H1 (cell line): ENCODE data around the gene KIF25. TPM values are rescaled to one million over a fixed set of nuclear protein-coding genes. Genes with fewer than 3 reads are reported as not detected.

Source experiments
- CTCF ChIA-PET: fragments of 300-600 bp; sonication (Branson Sonifier 250); formaldehyde crosslinking; loops from one replicate; lab custom pipeline; 2021; ENCODE audit not compliant: partially characterized antibody; lab: Charles Lee
- POLR2A ChIA-PET: fragments of 300-600 bp; sonication (Branson Sonifier 250); formaldehyde crosslinking; loops from one replicate; lab custom pipeline; 2021; ENCODE audit warnings: inconsistent platforms; ENCODE audit not compliant: partially characterized antibody; lab: Charles Lee
- DNase-seq, 2 experiments: peaks; one replicate each; pipeline versions ENCODE4 v3.0.0 to v3.0.0-alpha.2; 2010 to 2022; ENCODE audit warnings: low spot score in 2 of 2, low read depth in 1 of 2, mixed read lengths in 1 of 2
- FAIRE-seq: peaks from 2 replicates; lab custom pipeline; 2011; peaks lifted over from hg19 to GRCh38; lab: Jason Lieb, UNC
- H2AFZ ChIP-seq: 2 replicates; pipeline ENCODE4 v1.8.1; 2012; ENCODE audit warnings: low read length, inconsistent platforms
- H2AK5ac ChIP-seq: 2 replicates; pipeline ENCODE4 v1.6.1; 2013; ENCODE audit warnings: low read depth, low read length
- H2BK120ac ChIP-seq: replicated peaks from 2 replicates; pipeline ENCODE3; 2013; ENCODE audit warnings: low read depth, low read length, inconsistent platforms
- H2BK12ac ChIP-seq: 2 replicates; pipeline ENCODE4 v1.6.1; 2013; ENCODE audit warnings: low read depth, low read length
- H2BK15ac ChIP-seq: 2 replicates; pipeline ENCODE4 v1.6.1; 2013; ENCODE audit warnings: low read length
- H2BK20ac ChIP-seq: 2 replicates; pipeline ENCODE4 v1.6.1; 2013; ENCODE audit warnings: low read length
- H2BK5ac ChIP-seq: 2 replicates; pipeline ENCODE4 v1.6.1; 2013; ENCODE audit warnings: low read depth, low read length
- H3K14ac ChIP-seq: 2 replicates; pipeline ENCODE4 v1.6.1; 2013; ENCODE audit warnings: inconsistent platforms; ENCODE audit not compliant: insufficient read length
- H3K18ac ChIP-seq: 2 replicates; pipeline ENCODE4 v1.6.1; 2013; ENCODE audit warnings: low read length; ENCODE audit errors: extremely low read depth
- H3K23ac ChIP-seq: 2 replicates; pipeline ENCODE4 v1.6.1; 2013; ENCODE audit warnings: inconsistent platforms; ENCODE audit not compliant: insufficient read length
- H3K23me2 ChIP-seq: 2 replicates; pipeline ENCODE4 v1.6.1; 2013; ENCODE audit warnings: low read depth, low read length
- H3K27ac ChIP-seq: 2 replicates; pipeline ENCODE4 v1.6.1; 2011; ENCODE audit warnings: low read depth, low read length, inconsistent platforms
- H3K27me3 ChIP-seq, 4 experiments: replicated peaks in 1 of 4; 1 replicate in 1 of 4; 2 replicates in 3 of 4; pipeline versions ENCODE4 v1.6.1 to v1.8.1; 2011 to 2013; ENCODE audit warnings: low read length in 3 of 4, mild to moderate bottlenecking in 3 of 4, inconsistent platforms in 2 of 4, mixed read lengths in 2 of 4, moderate library complexity in 1 of 4; ENCODE audit not compliant: control insufficient read depth in 3 of 4, insufficient read depth in 3 of 4; ENCODE audit errors: extremely low read depth in 1 of 4
- H3K36me3 ChIP-seq, 4 experiments: 2 replicates each; pipeline versions ENCODE4 v1.6.1 to v1.8.1; 2011 to 2013; ENCODE audit warnings: mild to moderate bottlenecking in 4 of 4, low read length in 3 of 4, moderate library complexity in 2 of 4, control low read depth in 1 of 4, inconsistent platforms in 1 of 4; ENCODE audit not compliant: insufficient read depth in 4 of 4, control insufficient read depth in 2 of 4
- H3K4ac ChIP-seq: replicated peaks from 2 replicates; pipeline ENCODE3; 2013; ENCODE audit warnings: low read length, low read depth, mixed read lengths, inconsistent platforms; ENCODE audit not compliant: insufficient read length
- H3K4me1 ChIP-seq, 4 experiments: replicated peaks in 1 of 4; 1 replicate in 1 of 4; 2 replicates in 3 of 4; pipeline versions ENCODE4 v1.6.1 to v1.8.1; 2011 to 2013; ENCODE audit warnings: low read length in 3 of 4, inconsistent platforms in 2 of 4, mixed read lengths in 1 of 4; ENCODE audit not compliant: insufficient read depth in 4 of 4, control insufficient read depth in 3 of 4
- H3K4me2 ChIP-seq, 2 experiments: 2 replicates each; pipeline versions ENCODE4 v1.6.1 to v1.8.1; 2011 to 2013; ENCODE audit warnings: low read depth in 2 of 2, low read length in 2 of 2, control low read depth in 1 of 2, inconsistent platforms in 1 of 2, mild to moderate bottlenecking in 1 of 2; ENCODE audit not compliant: insufficient read depth in 1 of 2
- H3K4me3 ChIP-seq, 4 experiments: fragments of 200-600, 300-600 bp in 1 of 4; sonication (generic), shearing (Covaris generic), sonication (Bioruptor Twin) in 1 of 4; 2 replicates each; pipeline versions ENCODE4 v1.5.1 to v1.8.1; 2011 to 2016; ENCODE audit warnings: low read length in 4 of 4, low read depth in 3 of 4, control low read depth in 2 of 4, inconsistent platforms in 2 of 4, mild to moderate bottlenecking in 2 of 4, mixed read lengths in 1 of 4, moderate library complexity in 1 of 4; ENCODE audit not compliant: insufficient read depth in 2 of 4; ENCODE audit errors: extremely low read depth in 1 of 4
- H3K56ac ChIP-seq: replicated peaks from 2 replicates; pipeline ENCODE3; 2013; ENCODE audit warnings: low read depth, mild to moderate bottlenecking, mixed read lengths, low read length, inconsistent platforms; ENCODE audit not compliant: insufficient read length
- H3K79me1 ChIP-seq: 2 replicates; pipeline ENCODE4 v1.6.1; 2013; ENCODE audit warnings: low read depth, low read length, control low read depth
- H3K79me2 ChIP-seq, 2 experiments: 2 replicates each; pipeline versions ENCODE4 v1.6.1 to v1.8.1; 2012 to 2013; ENCODE audit warnings: low read length in 2 of 2, mild to moderate bottlenecking in 2 of 2, inconsistent platforms in 1 of 2; ENCODE audit not compliant: insufficient read depth in 2 of 2, control insufficient read depth in 1 of 2
- H3K9ac ChIP-seq, 4 experiments: replicated peaks in 1 of 4; 1 replicate in 1 of 4; 2 replicates in 3 of 4; pipeline versions ENCODE4 v1.6.1 to v1.8.1; 2011 to 2013; ENCODE audit warnings: low read depth in 3 of 4, low read length in 3 of 4, control low read depth in 2 of 4, mild to moderate bottlenecking in 2 of 4, moderate library complexity in 2 of 4, inconsistent platforms in 1 of 4; ENCODE audit errors: extremely low read depth in 1 of 4
- H3K9me3 ChIP-seq, 2 experiments: 2 replicates each; pipeline versions ENCODE4 v1.6.1 to v1.8.1; 2012 to 2013; ENCODE audit warnings: mild to moderate bottlenecking in 2 of 2, moderate library complexity in 2 of 2, control low read depth in 1 of 2, inconsistent platforms in 1 of 2, low read depth in 1 of 2, low read length in 1 of 2, mixed read lengths in 1 of 2; ENCODE audit not compliant: insufficient read depth in 2 of 2
- H4K20me1 ChIP-seq, 2 experiments: replicated peaks in 1 of 2; 2 replicates each; pipeline versions ENCODE3 to v1.8.1; 2011 to 2013; ENCODE audit warnings: inconsistent platforms in 2 of 2, low read length in 2 of 2, mild to moderate bottlenecking in 1 of 2; ENCODE audit not compliant: insufficient read depth in 2 of 2, control insufficient read depth in 1 of 2
- H4K5ac ChIP-seq: 2 replicates; pipeline ENCODE4 v1.6.1; 2013; ENCODE audit warnings: low read length, low read depth, mixed read lengths, inconsistent platforms; ENCODE audit not compliant: insufficient read length
- H4K8ac ChIP-seq: 2 replicates; pipeline ENCODE4 v1.8.0; 2013; ENCODE audit warnings: mild to moderate bottlenecking, moderate library complexity, low read length, inconsistent platforms; ENCODE audit not compliant: insufficient read depth; ENCODE audit errors: extremely low read depth
- H4K91ac ChIP-seq: replicated peaks from 2 replicates; pipeline ENCODE3; 2013; ENCODE audit warnings: low read length, mixed read lengths, inconsistent platforms; ENCODE audit not compliant: insufficient read length
- ASH2L ChIP-seq: fragments of 200-600, 300-600 bp; sonication (generic); IDR thresholded peaks from one replicate; pipeline ENCODE4 v1.7.1; 2017; ENCODE audit warnings: low read length
- CHD1 ChIP-seq: IDR thresholded peaks from 2 replicates; pipeline ENCODE4 v1.6.1; 2012; ENCODE audit warnings: low read depth, low read length, improper control_type of control experiment
- FOSL1 ChIP-seq: IDR thresholded peaks from 2 replicates; pipeline ENCODE4 v1.6.1; 2011; ENCODE audit warnings: mild to moderate bottlenecking, low read depth, low read length, moderate library complexity; ENCODE audit not compliant: insufficient read depth
- GTF2F1 ChIP-seq: IDR thresholded peaks from 2 replicates; pipeline ENCODE4 v1.6.1; 2012; ENCODE audit warnings: low read depth, low read length, improper control_type of control experiment, borderline replicate concordance
- JUND ChIP-seq: IDR thresholded peaks from 2 replicates; pipeline ENCODE4 v1.6.1; 2011; ENCODE audit warnings: mild to moderate bottlenecking, improper control_type of control experiment, low read length
- KDM4A ChIP-seq: IDR thresholded peaks from one replicate; pipeline ENCODE4 v1.7.1; 2012; ENCODE audit warnings: low read depth, mild to moderate bottlenecking, moderate library complexity, low read length, inconsistent platforms; ENCODE audit not compliant: severe bottlenecking
- NANOG ChIP-seq: IDR thresholded peaks from 2 replicates; pipeline ENCODE4 v1.6.1; 2011; ENCODE audit warnings: low read length, low read depth, mild to moderate bottlenecking, inconsistent platforms; ENCODE audit not compliant: insufficient read depth, poor library complexity, severe bottlenecking
- NRF1 ChIP-seq: IDR thresholded peaks from 2 replicates; pipeline ENCODE4 v1.6.1; 2011; ENCODE audit warnings: mild to moderate bottlenecking, low read depth, low read length, improper control_type of control experiment
- PHF8 ChIP-seq: fragments of 200-600 bp; sonication (generic); conservative IDR thresholded peaks from 2 replicates; pipeline ENCODE4 v1.7.1; 2012; ENCODE audit warnings: low read depth, mild to moderate bottlenecking, inconsistent platforms, low read length, moderate library complexity
- RXRA ChIP-seq: IDR thresholded peaks from 2 replicates; pipeline ENCODE4 v1.6.1; 2011; ENCODE audit warnings: low read depth, mild to moderate bottlenecking, low read length, moderate library complexity; ENCODE audit not compliant: insufficient read depth
- SIRT6 ChIP-seq: IDR thresholded peaks from one replicate; pipeline ENCODE4 v1.7.1; 2012; ENCODE audit warnings: low read length, inconsistent platforms
- ZNF274 ChIP-seq: IDR thresholded peaks from 2 replicates; pipeline ENCODE4 v1.7.0; 2012; ENCODE audit warnings: low read length, borderline replicate concordance; ENCODE audit errors: extremely low read depth
- WGBS, 2 experiments: shearing (Covaris generic) in 1 of 2; methylation state at CpG; one replicate each; pipeline versions ENCODE4 v1.1.6 to v1.1.7; 2013 to 2015; ENCODE audit warnings: low lambda C conversion rate in 2 of 2, mixed read lengths in 2 of 2, inconsistent platforms in 1 of 2, low coverage in 1 of 2, missing lambda C conversion rate in 1 of 2; ENCODE audit not compliant: insufficient replicate concordance in 2 of 2, insufficient coverage in 1 of 2, insufficient read length in 1 of 2; ENCODE audit errors: extremely low coverage in 1 of 2, missing lambda C conversion rate in 1 of 2; 5-methylcytosine and 5-hydroxymethylcytosine counted together
- polyA plus RNA-seq, 7 experiments: library from polyadenylated mRNA; depleted of rRNA in 3 of 7; stranded (reverse) in 5 of 7; unstranded in 2 of 7; fragments of >200 nt in 5 of 7; fragments of 200-250 nt in 2 of 7; gene quantifications; 1 replicate in 5 of 7; 2 replicates in 1 of 7; 4 replicates in 1 of 7; pipeline versions ENCODE4 v1.2.1 to v1.2.3, GENCODE V29; 2011 to 2013; ENCODE audit warnings: missing spikeins in 2 of 7, mixed read lengths in 2 of 7
- total RNA-seq: library from RNA; stranded (reverse); fragmentation: NEBNext Ultra II Directional; extraction: Animal tissue kit (Norgen Biotek cat#: 25700); gene quantifications from 2 replicates; pipeline ENCODE4 v1.2.1, GENCODE V29; 2021
- TF ChIP-seq, protein P1 (sequence below): IDR thresholded peaks from 2 replicates; pipeline ENCODE4 v1.6.1; 2011; ENCODE audit warnings: low read length, improper control_type of control experiment

KIF25 gene
- total and polyA plus RNA-seq, 2 of the 8 experiments (the other 6 are each of a cell fraction or from before 2014, with no cell fraction given), result 1.5 to 2.0 TPM

DNA sequence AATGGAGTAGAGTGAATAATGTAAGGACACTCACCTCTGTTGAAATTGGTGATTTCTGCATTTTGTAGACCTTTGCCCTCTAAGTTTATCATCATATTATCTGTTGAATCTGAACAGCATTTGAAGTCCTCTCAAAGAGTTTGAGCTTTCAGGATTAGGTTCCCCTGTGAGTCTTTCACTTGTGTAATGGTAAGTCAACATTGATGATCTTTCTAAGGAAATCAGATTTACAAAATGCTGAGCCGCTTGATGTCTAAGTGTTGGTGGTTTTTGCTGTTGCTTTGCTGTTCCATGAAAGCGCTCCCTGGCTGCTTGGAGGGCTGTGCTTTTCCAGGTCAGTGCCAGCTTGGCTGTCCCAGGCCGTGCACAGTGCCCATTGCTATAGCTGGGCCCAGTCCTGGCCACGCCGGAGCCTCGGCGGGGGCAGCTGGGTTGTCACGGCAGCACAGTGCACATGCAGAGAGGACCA is 33.8 kb upstream of the KIF25 start:
- peaks cover 4% of the 10 kb centered on the region; the same call in 1 of the 2 replicates for H3K79me1 ChIP-seq
- peaks cover 4 to 7% of the 10 kb centered on the region in 2 experiments for H4K20me1 ChIP-seq
- H2BK15ac ChIP-seq, result no peak overlapping the region
- FAIRE-seq (no peak), DNase-seq (no peak)
- H3K4me2 ChIP-seq, result no peak overlapping the region
- no peak overlapping the region for H2AK5ac ChIP-seq
- no peak overlapping the region for H3K4me3 ChIP-seq
- H3K36me3 ChIP-seq, result peaks cover 2 to 44% (median 26%) of the 10 kb centered on the region in 4 experiments; a peak in 7 of 8 replicates
- H3K14ac ChIP-seq, result no peak overlapping the region
- no peak overlapping the region for H3K23ac ChIP-seq
- no peak overlapping the region for H3K27ac ChIP-seq
- no peak overlapping the region for H4K8ac ChIP-seq
- no peak overlapping the region for H2BK12ac ChIP-seq
- no peak overlapping the region for H3K9ac ChIP-seq
- CTCF ChIA-PET, result interaction anchor here (0.6 to 1.4 kb wide), 2 partner anchors 269 to 338 kb away, joined by 3 read pairs; no protein-coding TSS in a partner anchor
- H2BK5ac ChIP-seq, result no peak overlapping the region
- H4K5ac ChIP-seq, result no peak overlapping the region
- POLR2A ChIA-PET, result no interaction called here
- no peak overlapping the region for H3K56ac ChIP-seq
- WGBS, 2 experiments, result 99% methylated on average over 8 of the region's 8 CpGs; no CpG with 5 or more reads in 1 of the 2 experiments
- H3K27me3 ChIP-seq, result no peaks in the 10 kb centered on the region
- no peak overlapping the region for H2AFZ ChIP-seq
- no peaks in the 10 kb centered on the region for H3K23me2 ChIP-seq
- no peak overlapping the region for H3K4ac ChIP-seq
- no peak overlapping the region for H2BK20ac ChIP-seq
- H3K79me2 ChIP-seq, result peaks cover 0 to 4% of the 10 kb centered on the region in 2 experiments; a peak in 2 of 4 replicates
- H3K9me3 ChIP-seq, result no peaks in the 10 kb centered on the region
- H3K4me1 ChIP-seq, result no peaks in the 10 kb centered on the region
- no peak overlapping the region for H4K91ac ChIP-seq
- H2BK120ac ChIP-seq, result no peak overlapping the region
- H3K18ac ChIP-seq, result no peak overlapping the region
- no peak for TF ChIP-seq KDM4A
- no peak for TF ChIP-seq NANOG
- no peak for TF ChIP-seq ZNF274
- TF ChIP-seq CHD1, result no peak
- no peak for TF ChIP-seq RXRA
- no peak for TF ChIP-seq FOSL1
- TF ChIP-seq SIRT6, result no peak
- TF ChIP-seq, protein P1, sequence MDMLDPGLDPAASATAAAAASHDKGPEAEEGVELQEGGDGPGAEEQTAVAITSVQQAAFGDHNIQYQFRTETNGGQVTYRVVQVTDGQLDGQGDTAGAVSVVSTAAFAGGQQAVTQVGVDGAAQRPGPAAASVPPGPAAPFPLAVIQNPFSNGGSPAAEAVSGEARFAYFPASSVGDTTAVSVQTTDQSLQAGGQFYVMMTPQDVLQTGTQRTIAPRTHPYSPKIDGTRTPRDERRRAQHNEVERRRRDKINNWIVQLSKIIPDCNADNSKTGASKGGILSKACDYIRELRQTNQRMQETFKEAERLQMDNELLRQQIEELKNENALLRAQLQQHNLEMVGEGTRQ, result no peak
- TF ChIP-seq GTF2F1, result no peak
- TF ChIP-seq JUND, result no peak
- no peak for TF ChIP-seq ASH2L
- TF ChIP-seq PHF8, result no peak
- TF ChIP-seq NRF1, result no peak
